ENCODE data around the gene CNTN4.

Gene CNTN4

DNA sequence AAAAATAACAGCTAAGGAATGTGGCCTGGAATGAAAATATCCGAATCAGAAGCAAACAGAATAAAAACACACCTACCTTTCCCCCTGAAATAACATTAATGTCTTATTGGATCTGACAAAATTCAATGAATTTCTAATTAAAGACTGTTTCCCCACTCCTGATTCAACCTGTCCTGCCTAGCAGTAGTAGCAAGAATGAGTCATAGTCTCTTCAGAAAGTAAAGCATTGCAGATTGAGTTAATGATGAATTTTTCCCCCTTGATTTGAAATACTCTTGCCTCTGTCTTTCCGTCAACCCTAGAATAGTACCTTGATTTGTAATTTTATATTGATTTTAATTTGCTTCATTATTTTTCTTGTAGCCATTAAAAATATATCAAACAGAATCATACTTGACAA lies 212.4 kb downstream of the CNTN4 start:
- TF ChIP-seq, protein P1, sequence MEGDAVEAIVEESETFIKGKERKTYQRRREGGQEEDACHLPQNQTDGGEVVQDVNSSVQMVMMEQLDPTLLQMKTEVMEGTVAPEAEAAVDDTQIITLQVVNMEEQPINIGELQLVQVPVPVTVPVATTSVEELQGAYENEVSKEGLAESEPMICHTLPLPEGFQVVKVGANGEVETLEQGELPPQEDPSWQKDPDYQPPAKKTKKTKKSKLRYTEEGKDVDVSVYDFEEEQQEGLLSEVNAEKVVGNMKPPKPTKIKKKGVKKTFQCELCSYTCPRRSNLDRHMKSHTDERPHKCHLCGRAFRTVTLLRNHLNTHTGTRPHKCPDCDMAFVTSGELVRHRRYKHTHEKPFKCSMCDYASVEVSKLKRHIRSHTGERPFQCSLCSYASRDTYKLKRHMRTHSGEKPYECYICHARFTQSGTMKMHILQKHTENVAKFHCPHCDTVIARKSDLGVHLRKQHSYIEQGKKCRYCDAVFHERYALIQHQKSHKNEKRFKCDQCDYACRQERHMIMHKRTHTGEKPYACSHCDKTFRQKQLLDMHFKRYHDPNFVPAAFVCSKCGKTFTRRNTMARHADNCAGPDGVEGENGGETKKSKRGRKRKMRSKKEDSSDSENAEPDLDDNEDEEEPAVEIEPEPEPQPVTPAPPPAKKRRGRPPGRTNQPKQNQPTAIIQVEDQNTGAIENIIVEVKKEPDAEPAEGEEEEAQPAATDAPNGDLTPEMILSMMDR (IDR thresholded peaks at IDR 0.05; ENCODE audit: low read depth, low read length), result no peak
- no peak for DNase-seq (ENCODE audit: low read depth, low spot score)
- in situ Hi-C loops (cut with HindIII; ENCODE audit: low sequenced_read_pairs), result no loop called here
- no peak overlapping the region for H3K4me3 ChIP-seq (ENCODE audit: low read depth, low read length)

DNA sequence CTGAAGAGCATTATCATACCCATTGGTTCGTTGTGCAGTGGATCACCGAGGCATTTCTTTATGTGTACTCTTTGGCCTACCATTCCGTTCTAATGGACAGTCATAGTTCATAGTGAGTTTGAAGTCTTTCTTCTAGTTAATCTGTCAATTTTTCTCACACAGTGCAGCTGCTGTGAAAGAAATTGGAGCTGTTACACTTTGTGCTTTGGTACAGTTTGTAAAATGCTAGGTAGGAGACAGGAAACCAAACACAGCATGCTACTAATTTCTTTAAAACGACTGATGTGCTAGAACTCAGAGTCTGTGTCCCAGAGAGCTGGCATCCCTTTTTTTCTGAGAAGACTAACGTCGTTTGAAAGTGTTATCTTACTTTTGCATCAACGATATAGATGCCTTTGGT lies 218.9 kb downstream of the CNTN4 start:
- H3K4me3 ChIP-seq (ENCODE audit: low read depth, low read length), result no peak overlapping the region
- in situ Hi-C loops (cut with HindIII; ENCODE audit: low sequenced_read_pairs), result no loop called here
- no peak for DNase-seq (ENCODE audit: low read depth, low spot score)
- TF ChIP-seq, protein P1 (IDR thresholded peaks at IDR 0.05; ENCODE audit: low read depth, low read length), result no peak

DNA sequence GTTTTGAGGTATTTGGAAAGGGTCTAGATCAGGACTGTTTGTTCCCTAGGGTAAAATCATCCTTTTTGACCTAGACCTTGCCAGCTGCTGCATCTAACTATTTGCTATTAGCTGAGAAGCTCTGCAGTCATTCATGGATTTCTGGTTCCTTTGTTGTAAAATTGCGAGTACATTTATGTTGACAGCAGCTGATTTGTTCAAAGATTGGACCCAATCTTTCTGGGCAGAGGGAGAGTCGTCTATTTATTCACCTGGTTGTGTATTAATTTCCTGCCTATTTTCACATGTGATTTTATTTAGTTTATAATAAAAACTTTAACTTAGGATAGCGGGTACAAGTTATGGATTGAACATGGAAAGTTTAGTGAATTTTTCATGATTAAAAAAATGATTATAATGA lies 236.3 kb downstream of the CNTN4 start:
- no peak overlapping the region for H3K4me3 ChIP-seq (ENCODE audit: low read depth, low read length)
- in situ Hi-C loops (cut with HindIII; ENCODE audit: low sequenced_read_pairs), result no loop called here
- DNase-seq (ENCODE audit: low read depth, low spot score), result no peak
- TF ChIP-seq, protein P1 (IDR thresholded peaks at IDR 0.05; ENCODE audit: low read depth, low read length), result no peak

DNA sequence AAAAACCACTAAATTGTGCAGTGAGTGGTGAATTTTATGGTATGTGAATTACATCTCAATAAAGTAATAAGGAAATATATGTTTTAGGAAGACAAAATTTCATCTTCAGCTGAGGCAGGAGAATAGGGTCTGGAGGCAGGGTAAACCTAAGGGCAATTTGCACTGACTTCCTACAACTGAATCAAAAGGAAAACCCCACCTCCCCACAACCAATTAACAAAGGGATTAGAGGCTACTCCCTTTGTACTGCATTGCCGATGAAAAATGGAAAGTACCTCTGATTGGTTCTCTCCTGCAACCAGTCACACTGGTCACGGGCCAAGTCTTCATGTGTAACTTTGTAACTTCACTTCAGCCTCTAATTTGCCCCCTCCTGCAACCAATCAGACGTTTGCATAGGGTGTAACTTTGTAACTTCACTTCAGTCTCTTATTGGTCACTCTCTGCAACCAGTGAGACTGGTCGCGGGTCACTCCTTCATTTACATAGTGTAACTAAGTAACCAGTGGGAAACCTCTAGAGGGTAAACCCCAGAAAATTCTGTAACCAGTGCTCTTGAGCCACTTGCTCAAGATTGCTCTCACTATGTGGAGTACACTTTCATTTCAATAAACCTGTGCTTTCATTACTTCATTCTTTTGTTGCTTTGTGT lies 244.5 kb downstream of the CNTN4 start:
- in situ Hi-C loops (cut with HindIII; ENCODE audit: low sequenced_read_pairs), result no loop called here
- H3K4me3 ChIP-seq (ENCODE audit: low read depth, low read length), result no peak overlapping the region
- DNase-seq (ENCODE audit: low read depth, low spot score), result no peak
- TF ChIP-seq, protein P1 (IDR thresholded peaks at IDR 0.05; ENCODE audit: low read depth, low read length), result no peak

DNA sequence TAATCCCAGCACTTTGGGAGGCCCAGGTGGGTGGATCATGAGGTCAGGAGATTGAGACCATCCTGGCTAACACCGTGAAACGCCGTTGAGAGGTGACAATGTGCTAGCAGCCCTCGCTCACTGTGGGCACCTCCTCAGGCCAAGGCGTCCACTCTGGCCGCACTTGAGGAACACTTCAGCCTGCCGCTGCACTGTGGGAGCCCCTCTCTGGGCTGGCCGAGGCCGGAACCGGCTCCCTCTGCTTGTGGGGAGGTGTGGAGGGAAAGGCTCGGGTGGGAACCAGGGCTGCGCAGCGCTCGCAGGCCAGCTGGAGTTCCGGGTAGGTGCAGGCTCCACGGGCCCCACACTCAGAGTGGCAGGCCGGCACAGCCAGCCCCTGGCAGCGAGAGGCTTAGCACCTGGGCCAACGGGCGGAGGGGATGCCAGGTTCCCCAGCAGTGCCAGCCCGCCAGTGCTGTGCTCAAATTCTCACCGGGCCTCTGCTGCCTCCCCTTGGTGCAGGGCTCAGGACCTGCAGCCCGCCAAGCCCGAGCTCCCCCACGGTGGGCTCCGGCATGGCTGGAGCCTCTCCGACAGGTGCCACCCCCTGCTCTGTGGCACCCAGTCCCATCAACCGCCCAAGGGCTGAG lies 253.6 kb downstream of the CNTN4 start:
- in situ Hi-C loops (cut with HindIII; ENCODE audit: low sequenced_read_pairs), result no loop called here
- H3K4me3 ChIP-seq (ENCODE audit: low read depth, low read length), result no peak overlapping the region
- DNase-seq (ENCODE audit: low read depth, low spot score), result no peak
- TF ChIP-seq, protein P1 (IDR thresholded peaks at IDR 0.05; ENCODE audit: low read depth, low read length), result no peak

DNA sequence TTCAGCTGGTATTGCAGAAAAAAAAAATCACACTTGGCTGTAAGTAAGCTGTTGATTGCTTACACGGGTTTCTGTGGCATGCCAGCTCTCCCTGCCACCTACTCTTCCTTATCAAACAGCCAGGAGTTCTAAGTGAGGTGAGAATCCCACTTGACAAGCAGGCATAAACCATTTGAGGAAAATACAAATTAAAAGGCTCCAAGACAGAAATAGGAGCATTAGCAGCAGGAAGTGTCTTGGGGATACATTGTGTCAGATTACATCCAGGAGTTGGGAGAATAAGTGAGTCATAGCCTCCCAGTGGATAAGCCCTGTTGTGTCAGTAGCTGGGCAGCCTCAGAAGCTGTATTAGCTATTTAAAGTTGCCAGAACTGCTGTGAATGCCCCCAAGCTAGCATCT lies 256.0 kb downstream of the CNTN4 start:
- in situ Hi-C loops (cut with HindIII; ENCODE audit: low sequenced_read_pairs), result no loop called here
- DNase-seq (ENCODE audit: low read depth, low spot score), result peak; percentile 50
- TF ChIP-seq, protein P1 (IDR thresholded peaks at IDR 0.05; ENCODE audit: low read depth, low read length), result no peak
- no peak overlapping the region for H3K4me3 ChIP-seq (ENCODE audit: low read depth, low read length)

Data from astrocyte of the spinal cord (primary cell).